GM21619 (cell line): Measurements from ENCODE around the gene ECM1.

Experiments
- ATAC-seq: cut with Tn5 transposase; IDR thresholded peaks from one replicate; pipeline ENCODE4 v1.9.1; 2021; ENCODE audit not compliant: unreplicated experiment

The ECM1 gene

GRCh38 chr1:150543500-150544143 lies 35.7 kb downstream of the ECM1 start:
- ATAC-seq: no peak

- no peak for ATAC-seq
These were observed 36.3 kb downstream of the ECM1 start for GRCh38 chr1:150544204-150544603.

GRCh38 chr1:150545486-150546032 lies 37.6 kb downstream of the ECM1 start:
- no peak for ATAC-seq

GRCh38 chr1:150546294-150546937 lies 38.5 kb downstream of the ECM1 start:
- ATAC-seq: no peak

GRCh38 chr1:150548324-150548631 lies 40.4 kb downstream of the ECM1 start:
- ATAC-seq: no peak

GRCh38 chr1:150548632-150549495 lies 41.0 kb downstream of the ECM1 start, which contains the start of gene ADAMTSL4:
TSS of gene ADAMTSL4 (plus strand) at chr1:150549408. CDS start at chr1:150552289, 2,881 bp downstream.
- no peak for ATAC-seq

GRCh38 chr1:150549496-150550221 lies 41.8 kb downstream of the ECM1 start:
- ATAC-seq: no peak

- no peak for ATAC-seq
These were observed 42.5 kb downstream of the ECM1 start for GRCh38 chr1:150550222-150551050.

- no peak for ATAC-seq
These were observed 43.3 kb downstream of the ECM1 start for GRCh38 chr1:150551051-150551783.

- ATAC-seq: no peak
These were observed 43.8 kb downstream of the ECM1 start for GRCh38 chr1:150551784-150552127.

GRCh38 chr1:150552128-150552910 lies 44.4 kb downstream of the ECM1 start:
- no peak for ATAC-seq

- no peak for ATAC-seq
These were observed 45.0 kb downstream of the ECM1 start for GRCh38 chr1:150552911-150553289.

- no peak for ATAC-seq
These were observed 45.6 kb downstream of the ECM1 start for GRCh38 chr1:150553392-150554085.

- no peak for ATAC-seq
These were observed 46.2 kb downstream of the ECM1 start for GRCh38 chr1:150554086-150554452.

GRCh38 chr1:150555198-150555970 lies 47.5 kb downstream of the ECM1 start:
- no peak for ATAC-seq

- no peak for ATAC-seq
These were observed 48.3 kb downstream of the ECM1 start for GRCh38 chr1:150555971-150556865.
